Measurements from ENCODE around the gene KRTAP10-1. TPM values are rescaled to one million over a fixed set of nuclear protein-coding genes. Genes with fewer than 3 reads are reported as not detected.

The KRTAP10-1 gene
- total and polyA plus RNA-seq, 2 of the 13 experiments (the other 11 are each of a cell fraction or from before 2014, with no cell fraction given), result not detected

GRCh38 chr21:44564886-44565598, 25.0 kb upstream of the KRTAP10-1 start:
- no peak overlapping the region for H3K9ac ChIP-seq (ENCODE audit: insufficient read depth, low read depth, low read length)
- WGBS (ENCODE audit: low lambda C conversion rate), result 0% methylated on average over 1 of the region's 1 CpG
- H3K9me3 ChIP-seq (ENCODE audit: low read length), result no peaks in the 10 kb centered on the region
- no TSS peak for BruUV-seq (replicated peaks)
- H4K20me1 ChIP-seq (ENCODE audit: insufficient read depth, low read length), result no peaks in the 10 kb centered on the region
- no peaks in the 10 kb centered on the region for H3K4me1 ChIP-seq (ENCODE audit: insufficient read depth, low read length)
- no peak overlapping the region for H3K27ac ChIP-seq (ENCODE audit: extremely low read length, insufficient read depth, low read length)
- TF ChIP-seq ZFYVE20 (CRISPR knock-in tag; IDR thresholded peaks at IDR 0.05; ENCODE audit: borderline replicate concordance, low read depth), result no peak
- TF ChIP-seq ZNF484 (CRISPR knock-in tag; IDR thresholded peaks at IDR 0.05; ENCODE audit: borderline replicate concordance, low read depth), result no peak
- TF ChIP-seq ZFP62 (CRISPR knock-in tag; IDR thresholded peaks at IDR 0.05), result no peak
- TF ChIP-seq ZNF276 (CRISPR knock-in tag; IDR thresholded peaks at IDR 0.05; ENCODE audit: low read depth), result no peak
- TF ChIP-seq SP5 (CRISPR knock-in tag; IDR thresholded peaks at IDR 0.05; ENCODE audit: borderline replicate concordance, low read depth), result no peak
- TF ChIP-seq ZNF850 (CRISPR knock-in tag; conservative IDR thresholded peaks at IDR 0.05), result no peak
- TF ChIP-seq MLX (CRISPR knock-in tag; IDR thresholded peaks at IDR 0.05), result no peak
- TF ChIP-seq ZNF121 (CRISPR knock-in tag; IDR thresholded peaks at IDR 0.05), result no peak
- TF ChIP-seq HNRNPH1 (optimal IDR thresholded peaks at IDR 0.05; ENCODE audit: low read depth, low read length), result no peak
- ATAC-seq (no peak), FAIRE-seq (no peak), DNase-seq (ENCODE audit: low spot score) (no peak)
- CTCF ChIA-PET (ENCODE audit: low intra/inter-chr PET ratio, low total read pairs), result no interaction called here
- no peaks in the 10 kb centered on the region; a peak in 1 of 5 replicates for H3K27me3 ChIP-seq (ENCODE audit: control insufficient read depth in 1 of 2, insufficient read depth in 2 of 2, low read length in 2 of 2)
- POLR2A ChIA-PET, result no interaction called here
- H3K36me3 ChIP-seq (replicated peaks in 1 of 2; ENCODE audit: control insufficient read depth in 1 of 2, insufficient read depth in 2 of 2, low read length in 2 of 2), result no peaks in the 10 kb centered on the region
- no peak overlapping the region for H3K4me2 ChIP-seq (ENCODE audit: low read depth, low read length)
- intact Hi-C loops (cut with micrococcal nuclease; ENCODE audit: unreplicated experiment) (no loop called here), in situ Hi-C loops (cut with HindIII; ENCODE audit: extremely low pct_ligation_motif_present, low pct_unique_long_range_greater_than_20kb) (no loop called here)
- H3K79me2 ChIP-seq (ENCODE audit: insufficient read depth, low read length), result no peaks in the 10 kb centered on the region
- no peak overlapping the region for H2AFZ ChIP-seq (ENCODE audit: low read length)
- no peak overlapping the region for H3K4me3 ChIP-seq (replicated peaks in 1 of 3; ENCODE audit: insufficient read depth in 1 of 3, low read depth in 2 of 3, low read length in 3 of 3)

All from HepG2 (cell line).